Activated CD4-positive, alpha-beta T cell treated with anti-CD3 and anti-CD28 coated beads for 36 hours (primary cell): ENCODE results near the gene CALHM2. TPM values are rescaled to one million over a fixed set of nuclear protein-coding genes. Genes with fewer than 3 reads are reported as not detected.

Experiments
- ATAC-seq: fragments of 200-7000 bp; cut with Tn5 transposase; one replicate; pipeline ENCODE4 v1.10.0; 2021; ENCODE audit warnings: mild to moderate bottlenecking, moderate library complexity
- CTCF ChIA-PET: fragments of 350-600 bp; sonication (Branson Sonifier 250); formaldehyde crosslinking; loops from one replicate; lab custom pipeline; 2021; ENCODE audit warnings: antibody characterized with exemption; lab: Charles Lee
- POLR2A ChIA-PET: fragments of 350-600 bp; sonication (Branson Sonifier 250); formaldehyde crosslinking; loops from one replicate; lab custom pipeline; 2021; ENCODE audit warnings: antibody characterized with exemption, inconsistent platforms; lab: Charles Lee
- DNase-seq: peaks from one replicate; pipeline ENCODE4 v3.0.0-alpha.2; 2020
- H3K27ac Mint-ChIP-seq: one replicate; pipeline ENCODE4 v1.8.0; 2021; ENCODE audit warnings: mixed read lengths
- H3K27me3 Mint-ChIP-seq: one replicate; pipeline ENCODE4 v1.8.0; 2021; ENCODE audit warnings: mixed read lengths
- H3K36me3 Mint-ChIP-seq: one replicate; pipeline ENCODE4 v1.8.0; 2021; ENCODE audit warnings: low read depth, mixed read lengths
- H3K4me1 Mint-ChIP-seq: one replicate; pipeline ENCODE4 v1.8.0; 2021; ENCODE audit warnings: mixed read lengths
- H3K4me3 Mint-ChIP-seq: one replicate; pipeline ENCODE4 v1.8.0; 2021; ENCODE audit warnings: mild to moderate bottlenecking, moderate library complexity, mixed read lengths
- H3K9me3 Mint-ChIP-seq: one replicate; pipeline ENCODE4 v1.8.0; 2021; ENCODE audit warnings: low read depth, mixed read lengths
- intact Hi-C, 2 experiments: fragments of 100-400 bp; cut with DNase I in 1 of 2; cut with micrococcal nuclease in 1 of 2; formaldehyde crosslinking; loops; one replicate each; pipeline versions ENCODE4 v1.14.2 to v1.15.1; 2022 to 2024; cut with DNase I, micrococcal nuclease
- total RNA-seq, 2 experiments: library from RNA; stranded (reverse); gene quantifications; one replicate each; pipeline ENCODE4 v1.2.3, GENCODE V29; 2021

Gene CALHM2
- total RNA-seq, 2 experiments from 2014 or later: 10.1 to 12.0 TPM

DNA sequence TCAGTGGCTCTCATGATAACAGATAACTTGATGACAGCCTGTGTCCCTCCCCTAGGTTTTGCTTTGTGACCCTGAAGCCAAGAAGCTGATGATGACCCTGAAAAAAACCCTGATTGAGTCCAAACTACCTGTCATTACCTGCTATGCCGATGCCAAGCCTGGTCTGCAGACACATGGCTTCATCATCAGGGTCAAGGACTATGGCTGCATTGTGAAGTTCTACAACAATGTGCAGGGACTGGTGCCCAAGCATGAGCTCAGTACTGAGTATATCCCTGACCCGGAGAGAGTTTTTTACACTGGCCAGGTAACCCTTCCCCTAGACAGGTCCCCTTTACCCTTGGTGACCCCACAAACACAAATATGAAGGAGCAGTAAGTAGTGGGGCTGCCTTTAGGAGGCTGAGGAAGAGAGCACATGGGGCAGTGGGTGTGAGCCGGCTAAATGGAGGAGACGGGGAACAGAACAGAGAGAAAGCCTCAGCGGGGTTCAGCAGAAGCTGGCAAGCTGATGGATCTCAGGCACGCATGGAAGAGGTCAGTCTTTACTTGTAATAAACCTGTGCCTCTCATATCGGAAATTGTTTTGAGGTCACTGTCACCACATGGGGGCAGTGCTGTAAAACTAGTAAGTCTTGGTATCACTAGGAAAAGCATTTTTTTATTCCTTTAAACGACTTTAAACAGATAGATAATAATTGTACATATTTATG lies 35.6 kb downstream of the CALHM2 start:
- Mint-ChIP-seq H3K4me1 (no peaks in the 10 kb centered on the region), H3K27me3 (no peaks in the 10 kb centered on the region), H3K9me3 (no peaks in the 10 kb centered on the region), H3K4me3 (no peak overlapping the region), H3K27ac (no peak overlapping the region), H3K36me3 (peaks cover 73% of the 10 kb centered on the region)
- CTCF ChIA-PET: interaction anchor here (0.6 to 3.4 kb wide), 13 partner anchors 14 to 263 kb away, joined by 3 to 15 read pairs (median 4); partner anchors contain the start of genes ATP5MK and PDCD11
- intact Hi-C loops: loop anchor here (1.0 to 5.0 kb wide), 4 partner anchors 66 to 151 kb away; no protein-coding TSS in a partner anchor
- ATAC-seq: peak; percentile 55
- POLR2A ChIA-PET: no interaction called here
- peak; percentile 70 for DNase-seq

DNA sequence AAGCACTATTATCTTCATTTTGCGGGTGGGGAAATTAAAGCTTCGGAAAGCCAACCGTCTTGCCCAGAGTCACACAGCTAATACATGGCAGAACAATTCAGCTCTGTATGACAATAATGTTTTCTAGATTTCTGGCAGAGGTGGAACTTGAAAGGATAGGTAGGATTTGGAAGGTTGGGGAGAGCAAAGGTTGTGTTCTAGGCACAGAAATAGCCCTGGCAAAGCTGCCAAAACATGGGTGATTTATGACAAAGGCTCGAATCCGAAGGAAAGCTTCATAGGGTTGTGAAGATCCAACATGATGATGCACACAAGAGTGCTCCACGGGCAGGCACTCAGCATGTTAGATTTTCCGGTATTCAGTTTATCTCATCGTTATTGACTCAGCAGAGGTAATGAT lies 36.6 kb downstream of the CALHM2 start:
- POLR2A ChIA-PET: no interaction called here
- intact Hi-C loops: loop anchor here in 1 of 2 experiments (5.0 kb wide), 1 partner anchor 152 kb away; no protein-coding TSS in a partner anchor

DNA sequence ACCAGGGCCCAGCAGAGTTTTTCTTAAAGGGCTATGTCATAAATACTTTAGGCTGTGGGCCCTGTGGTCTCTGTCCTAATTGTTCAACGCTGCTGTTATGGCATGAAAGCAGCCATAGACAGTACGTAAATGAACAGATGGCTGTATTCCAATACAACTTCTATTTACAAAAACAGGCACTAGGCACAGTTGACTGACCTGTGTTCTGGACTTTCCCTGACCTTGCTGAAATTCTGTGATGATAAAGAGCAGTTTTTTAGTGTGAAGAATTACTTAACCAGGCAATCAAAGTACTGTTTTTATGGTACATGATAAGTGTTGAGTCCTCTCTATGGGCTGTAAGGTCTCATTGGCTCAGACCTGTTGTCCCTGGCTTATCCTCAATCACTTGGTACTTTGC lies 38.6 kb downstream of the CALHM2 start:
- Mint-ChIP-seq H3K4me3 (no peak overlapping the region), H3K36me3 (peaks cover 67% of the 10 kb centered on the region), H3K27ac (no peak overlapping the region), H3K4me1 (no peaks in the 10 kb centered on the region), H3K9me3 (no peaks in the 10 kb centered on the region), H3K27me3 (no peaks in the 10 kb centered on the region)
- DNase-seq: no peak
- CTCF ChIA-PET: interaction anchor here (1.0 to 2.8 kb wide), 2 partner anchors 16 to 73 kb away, joined by 4 to 10 read pairs; no protein-coding TSS in a partner anchor
- POLR2A ChIA-PET: no interaction called here
- intact Hi-C loops: no loop called here
- ATAC-seq: no peak

More for the DNA sequence above, 36.6 kb downstream of the CALHM2 start:
- Mint-ChIP-seq H3K9me3 (no peaks in the 10 kb centered on the region), H3K4me3 (no peak overlapping the region), H3K27me3 (no peaks in the 10 kb centered on the region), H3K27ac (no peak overlapping the region), H3K4me1 (no peaks in the 10 kb centered on the region), H3K36me3 (peaks cover 70% of the 10 kb centered on the region)
- CTCF ChIA-PET: interaction anchor here (0.6 to 2.8 kb wide), 9 partner anchors 13 to 69 kb away, joined by 3 to 10 read pairs (median 4); no protein-coding TSS in a partner anchor
- no peak for DNase-seq
- ATAC-seq: no peak

DNA sequence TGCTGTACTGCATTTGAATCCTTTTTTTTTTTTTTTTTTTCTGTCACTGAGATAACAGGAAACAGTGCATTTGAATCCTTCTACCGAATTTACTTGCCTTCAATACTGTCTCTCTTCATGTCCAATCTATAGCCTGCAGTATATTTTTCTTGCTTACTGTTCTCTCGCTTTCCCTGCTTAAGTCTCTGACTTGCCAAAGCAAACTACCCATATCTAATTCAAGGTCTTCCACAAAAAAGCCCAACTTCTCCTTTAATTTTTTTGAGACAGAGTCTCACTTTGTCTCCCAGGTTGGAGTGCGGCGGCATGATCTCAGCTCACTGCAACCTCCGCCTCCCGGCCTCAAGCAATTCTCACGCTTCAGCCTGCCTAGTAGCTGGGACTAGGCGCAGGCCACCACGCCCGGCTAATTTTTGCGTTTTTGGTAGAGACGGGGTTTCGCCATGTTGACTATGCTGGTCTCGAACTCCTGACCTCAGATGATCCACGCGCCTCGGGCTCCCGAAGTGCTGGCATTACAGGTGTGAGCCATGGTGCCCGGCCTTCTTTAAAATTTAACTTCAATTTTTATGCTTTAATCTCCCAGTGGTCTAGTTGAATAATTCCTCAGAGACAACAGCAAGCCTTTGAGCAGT lies 54.9 kb downstream of the CALHM2 start:
- CTCF ChIA-PET: interaction anchor here (0.6 to 1.9 kb wide), 6 partner anchors 10 to 265 kb away, joined by 3 to 10 read pairs (median 4); no protein-coding TSS in a partner anchor
- Mint-ChIP-seq H3K4me1 (peaks cover 57% of the 10 kb centered on the region), H3K9me3 (no peaks in the 10 kb centered on the region), H3K36me3 (peaks cover 66% of the 10 kb centered on the region), H3K27ac (peak overlapping the region; percentile 95), H3K27me3 (no peaks in the 10 kb centered on the region), H3K4me3 (peak overlapping the region; percentile 99)
- DNase-seq (no peak), ATAC-seq (no peak)
- intact Hi-C loops: loop anchor here (2.0 to 10.0 kb wide), 5 partner anchors 45 to 1245 kb away; partner anchors contain the start of genes ARL3 (in 1 of the 2), CUEDC2 (in 1 of the 2), GSTO2 (in 1 of the 2) and NOLC1 (in 1 of the 2)
- POLR2A ChIA-PET: interaction anchor here (0.5 to 1.0 kb wide), 4 partner anchors 29 to 666 kb away, joined by 3 to 6 read pairs (median 4); partner anchors contain the start of genes CALHM2 and TAF5

DNA sequence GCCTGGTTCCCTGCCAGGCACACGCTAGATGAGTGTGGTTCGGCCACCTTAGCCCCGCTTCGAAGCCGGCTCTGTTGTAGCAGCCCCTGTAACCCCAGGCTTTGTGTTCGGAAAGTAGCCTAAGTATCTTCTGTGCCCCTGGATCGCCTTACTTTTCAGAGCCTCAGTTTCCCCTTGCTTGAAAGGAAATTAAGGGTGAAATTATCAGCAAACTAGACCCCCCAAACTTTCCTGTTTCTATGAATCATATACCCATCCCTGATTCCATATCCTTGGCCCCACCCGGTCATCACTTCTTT lies 55.4 kb downstream of the CALHM2 start:
- Mint-ChIP-seq H3K27ac (peak overlapping the region; percentile 95), H3K36me3 (peaks cover 64% of the 10 kb centered on the region), H3K9me3 (no peaks in the 10 kb centered on the region), H3K27me3 (no peaks in the 10 kb centered on the region), H3K4me3 (peak overlapping the region; percentile 99), H3K4me1 (peaks cover 57% of the 10 kb centered on the region)
- ChIA-PET POLR2A (interaction anchor here (0.5 to 1.0 kb wide), 4 partner anchors 28 to 666 kb away, joined by 3 to 6 read pairs (median 4); partner anchors contain the start of genes CALHM2 and TAF5), CTCF (interaction anchor here (0.9 to 1.9 kb wide), 5 partner anchors 13 to 62 kb away, joined by 4 to 10 read pairs (median 4); no protein-coding TSS in a partner anchor)
- no peak for ATAC-seq
- DNase-seq: no peak
- intact Hi-C loops: loop anchor here (1.0 to 10.0 kb wide), 10 partner anchors 28 to 1244 kb away; partner anchors contain the start of genes PCGF6 (in 2 of the 2), ARL3 (in 1 of the 2), BORCS7 (in 1 of the 2) and CNNM2 (in 1 of the 2)

Other genes starting within 250 kb of the CALHM2 start
- not detected for gene RPEL1, start 206.5 kb downstream of the CALHM2 start, total RNA-seq
- gene INA, start 175.2 kb downstream of the CALHM2 start, total RNA-seq: under 1 TPM; 0.32 to 0.35 TPM
- 10 to 100 TPM; 10.4 to 14.8 TPM for gene PCGF6, start 101.2 kb downstream of the CALHM2 start, total RNA-seq
- gene TAF5, start 84.4 kb downstream of the CALHM2 start, total RNA-seq: 10 to 100 TPM; 11.2 to 11.4 TPM
- 100 to 1,000 TPM; 377 to 447 TPM for gene ATP5MK, start 55.9 kb downstream of the CALHM2 start, total RNA-seq
- gene PDCD11, start 55.7 kb downstream of the CALHM2 start, total RNA-seq: 10 to 100 TPM; 60.6 to 73.8 TPM
- gene CALHM1, start 6.5 kb upstream of the CALHM2 start, total RNA-seq: not detected
- gene CALHM3, start 26.9 kb upstream of the CALHM2 start, total RNA-seq: not detected
- 1 to 10 TPM; 2.3 to 2.4 TPM for gene NEURL1, start 41.3 kb upstream of the CALHM2 start, total RNA-seq